GM19328 (cell line): ENCODE results near the gene CAMP.
"Not testable (repeated sequence)": the region's sequence is repeated elsewhere in the genome, so short reads cannot be mapped to it uniquely, and the experiment has no call there.

ENCODE experiments used
- ATAC-seq: cut with Tn5 transposase; IDR thresholded peaks from one replicate; pipeline ENCODE4 v1.9.1; 2021; ENCODE audit warnings: mild to moderate bottlenecking, moderate library complexity; ENCODE audit not compliant: unreplicated experiment

The CAMP gene

GRCh38 chr3:48248095-48248850 is 25.0 kb downstream of the CAMP start:
- ATAC-seq: no peak

GRCh38 chr3:48256557-48256956 is 33.3 kb downstream of the CAMP start:
- ATAC-seq: no peak

- ATAC-seq: no peak
Observed at GRCh38 chr3:48258530-48258929, 35.2 kb downstream of the CAMP start.

GRCh38 chr3:48267782-48268181 is 44.5 kb downstream of the CAMP start:
- ATAC-seq: no peak

- no peak for ATAC-seq
Observed at GRCh38 chr3:48268381-48268935, 45.2 kb downstream of the CAMP start.

- no peak for ATAC-seq
Observed at GRCh38 chr3:48268936-48269561, 45.8 kb downstream of the CAMP start.

GRCh38 chr3:48269592-48269991 is 46.3 kb downstream of the CAMP start:
- no peak for ATAC-seq

- ATAC-seq: no peak
Observed at GRCh38 chr3:48270306-48270705, 47.0 kb downstream of the CAMP start.

GRCh38 chr3:48271223-48271622 is 47.9 kb downstream of the CAMP start:
- ATAC-seq: not testable (repeated sequence)

GRCh38 chr3:48271763-48272498 is 48.6 kb downstream of the CAMP start:
- no peak for ATAC-seq

- no peak for ATAC-seq
Observed at GRCh38 chr3:48273594-48274211, 50.4 kb downstream of the CAMP start.

- ATAC-seq: no peak
Observed at GRCh38 chr3:48274452-48274851, 51.2 kb downstream of the CAMP start.
